Astrocyte of the spinal cord (primary cell): ENCODE data around the gene HAGH.

Source experiments
- DNase-seq: peaks from one replicate; pipeline ENCODE4 v3.0.0; 2011; ENCODE audit warnings: low read depth, low spot score
- H3K4me3 ChIP-seq: 2 replicates; pipeline ENCODE4 v1.5.1; 2011; ENCODE audit warnings: low read depth, mild to moderate bottlenecking, low read length, moderate library complexity
- in situ Hi-C: cut with HindIII; loops from 2 replicates; pipeline ENCODE4 v1.10.0; 2017; ENCODE audit warnings: low sequenced_read_pairs
- TF ChIP-seq, protein P1 (sequence below): IDR thresholded peaks from 2 replicates; pipeline ENCODE4 v1.5.1; 2012; ENCODE audit warnings: low read depth, mild to moderate bottlenecking, low read length, inconsistent platforms

HAGH gene

DNA sequence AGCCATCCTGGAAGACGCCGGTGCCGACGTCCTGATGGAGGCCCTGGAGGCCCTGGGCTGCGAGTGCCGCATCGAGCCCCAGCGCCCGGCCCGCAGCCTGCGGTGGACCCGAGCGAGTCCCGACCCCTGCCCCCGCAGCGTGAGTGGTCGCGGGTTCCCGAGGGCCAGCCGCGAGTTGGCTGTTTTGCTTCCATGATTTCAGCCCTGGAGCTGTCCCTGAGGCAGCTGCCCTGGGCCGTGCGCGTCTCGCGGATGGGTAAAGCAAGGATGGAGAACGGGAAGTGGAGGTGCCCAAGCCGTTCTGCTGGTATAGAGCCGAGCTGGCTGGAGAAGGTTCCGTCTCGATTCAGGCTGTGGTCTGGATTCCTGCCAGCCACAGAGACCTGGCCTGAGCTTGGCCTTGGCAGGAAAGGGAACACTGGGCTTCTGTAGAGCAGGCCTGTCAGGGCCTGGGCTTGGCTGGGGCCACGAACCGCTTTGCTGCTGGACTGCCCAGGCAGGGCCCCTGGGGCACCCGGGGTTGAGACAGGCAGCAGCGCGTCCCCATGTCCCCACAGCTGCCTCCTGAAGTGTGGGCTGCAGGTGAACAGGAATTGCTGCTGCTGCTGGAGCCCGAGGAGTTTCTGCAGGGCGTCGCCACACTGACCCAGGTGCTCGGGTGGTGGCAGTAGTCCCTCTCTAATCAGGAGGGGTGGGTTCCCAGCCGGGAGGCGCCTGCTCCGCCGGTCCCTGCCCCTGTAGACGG is 52.8 kb downstream of the HAGH start:
- DNase-seq = peak; percentile 41
- peak overlapping the region; percentile 72 for H3K4me3 ChIP-seq
- in situ Hi-C loops = no loop called here
- TF ChIP-seq, protein P1, sequence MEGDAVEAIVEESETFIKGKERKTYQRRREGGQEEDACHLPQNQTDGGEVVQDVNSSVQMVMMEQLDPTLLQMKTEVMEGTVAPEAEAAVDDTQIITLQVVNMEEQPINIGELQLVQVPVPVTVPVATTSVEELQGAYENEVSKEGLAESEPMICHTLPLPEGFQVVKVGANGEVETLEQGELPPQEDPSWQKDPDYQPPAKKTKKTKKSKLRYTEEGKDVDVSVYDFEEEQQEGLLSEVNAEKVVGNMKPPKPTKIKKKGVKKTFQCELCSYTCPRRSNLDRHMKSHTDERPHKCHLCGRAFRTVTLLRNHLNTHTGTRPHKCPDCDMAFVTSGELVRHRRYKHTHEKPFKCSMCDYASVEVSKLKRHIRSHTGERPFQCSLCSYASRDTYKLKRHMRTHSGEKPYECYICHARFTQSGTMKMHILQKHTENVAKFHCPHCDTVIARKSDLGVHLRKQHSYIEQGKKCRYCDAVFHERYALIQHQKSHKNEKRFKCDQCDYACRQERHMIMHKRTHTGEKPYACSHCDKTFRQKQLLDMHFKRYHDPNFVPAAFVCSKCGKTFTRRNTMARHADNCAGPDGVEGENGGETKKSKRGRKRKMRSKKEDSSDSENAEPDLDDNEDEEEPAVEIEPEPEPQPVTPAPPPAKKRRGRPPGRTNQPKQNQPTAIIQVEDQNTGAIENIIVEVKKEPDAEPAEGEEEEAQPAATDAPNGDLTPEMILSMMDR = no peak

DNA sequence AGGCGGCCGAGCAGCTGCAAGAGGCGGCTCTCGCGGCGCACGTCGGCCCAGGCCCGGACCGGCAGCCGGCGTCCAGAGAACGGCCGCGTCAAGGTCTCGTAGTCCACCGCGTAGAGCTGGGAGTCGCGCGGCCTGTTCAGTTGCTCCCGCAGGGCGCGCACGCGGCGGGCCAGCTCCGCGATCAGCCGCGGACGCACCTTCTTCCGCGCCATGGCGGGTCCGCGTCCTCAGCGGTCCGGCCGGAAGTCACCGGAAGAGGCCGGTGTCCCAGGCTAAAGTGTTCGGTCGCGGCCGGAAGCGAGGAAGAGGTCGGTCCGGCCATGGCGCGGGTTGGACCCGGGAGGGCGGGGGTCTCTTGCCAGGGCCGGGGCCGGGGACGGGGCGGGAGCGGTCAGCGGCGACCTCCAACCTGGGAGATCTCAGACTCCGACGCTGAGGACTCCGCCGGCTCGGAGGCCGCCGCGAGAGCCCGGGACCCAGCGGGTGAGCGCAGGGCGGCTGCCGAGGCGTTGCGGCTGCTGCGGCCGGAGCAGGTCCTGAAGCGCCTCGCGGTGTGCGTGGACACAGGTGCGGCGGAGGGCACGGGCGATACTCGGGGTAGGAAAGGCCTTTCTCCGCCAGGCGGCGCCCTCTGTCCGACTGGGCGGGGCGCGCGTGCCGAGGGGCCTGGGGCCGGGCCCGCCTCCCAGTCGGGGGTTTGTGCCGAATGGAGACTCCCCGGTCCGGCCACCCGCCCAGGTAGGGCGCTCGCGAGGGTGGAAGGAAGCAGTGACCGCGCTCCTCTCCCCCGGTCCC is 53.5 kb downstream of the HAGH start, which contains the start of gene MRPS34:
TSS of gene MRPS34 (minus strand) at position 227 of the 795 bp plus-strand sequence. CDS start at position 212, 15 bp downstream.
- in situ Hi-C loops = no loop called here
- TF ChIP-seq, protein P1 = peak; percentile 70
- H3K4me3 ChIP-seq = peak within 1 kb of the TSS; percentile 72
- DNase-seq = peak; percentile 84

DNA sequence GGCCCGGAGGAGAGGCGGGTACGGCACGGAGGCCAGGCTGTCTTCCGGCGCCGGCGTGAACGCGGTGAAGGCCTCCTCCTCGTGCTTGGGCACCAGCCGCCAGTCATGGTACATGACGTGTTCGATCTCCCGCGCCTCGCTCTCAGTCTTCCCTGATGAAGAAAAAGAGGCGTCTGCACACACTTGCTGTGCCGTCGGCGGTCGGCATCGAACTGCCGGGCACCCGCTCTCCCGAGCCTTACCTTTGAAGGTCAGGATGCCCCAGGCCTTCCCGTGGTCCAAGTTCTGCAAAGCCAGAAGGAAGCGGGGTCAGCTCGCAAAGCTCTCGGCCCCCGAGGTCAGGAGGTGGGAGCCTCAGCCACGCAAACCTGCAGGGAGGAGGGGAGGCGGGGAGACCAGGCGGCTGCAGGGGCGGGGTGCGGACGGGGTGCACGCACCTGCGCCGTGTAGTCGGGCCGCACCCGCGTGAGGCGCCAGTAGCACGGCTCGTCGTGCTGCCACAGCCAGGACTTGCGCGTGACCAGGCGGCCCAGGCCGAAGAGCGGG is 54.2 kb downstream of the HAGH start, which contains the start of gene EME2:
TSS of gene EME2 (plus strand) at position 449 of the 546 bp plus-strand sequence. CDS start 418 bp downstream, outside the sequence.
- peak within 1 kb of the TSS; percentile 72 for H3K4me3 ChIP-seq
- TF ChIP-seq, protein P1 = no peak
- no peak for DNase-seq
- in situ Hi-C loops = no loop called here

DNA sequence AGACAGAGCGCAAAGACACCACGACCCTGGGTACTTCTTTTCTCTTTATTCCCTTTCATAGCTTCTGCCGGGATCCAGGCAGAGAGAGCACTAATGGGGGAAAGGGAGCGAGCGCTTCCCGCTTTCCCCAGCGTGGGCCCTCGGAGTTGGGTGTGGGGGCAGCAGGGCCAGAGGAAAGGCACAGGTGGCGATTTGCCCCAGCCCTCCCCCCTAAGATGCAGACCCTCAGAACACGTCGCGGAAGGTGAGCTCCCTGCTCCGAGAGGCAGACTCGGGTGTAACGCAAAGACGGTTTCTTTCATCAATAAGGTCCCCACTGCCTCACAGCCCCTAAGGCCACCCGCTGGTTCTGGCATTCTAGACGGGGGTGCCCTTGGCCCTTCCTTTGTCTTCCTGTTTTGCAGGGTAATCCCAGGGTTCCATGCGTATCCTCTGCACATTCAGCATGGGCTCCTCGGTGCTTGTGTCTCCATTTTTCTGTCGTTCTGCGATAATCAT is 54.7 kb downstream of the HAGH start:
- peak overlapping the region; percentile 72 for H3K4me3 ChIP-seq
- no peak for DNase-seq
- in situ Hi-C loops = no loop called here
- TF ChIP-seq, protein P1 = no peak

DNA sequence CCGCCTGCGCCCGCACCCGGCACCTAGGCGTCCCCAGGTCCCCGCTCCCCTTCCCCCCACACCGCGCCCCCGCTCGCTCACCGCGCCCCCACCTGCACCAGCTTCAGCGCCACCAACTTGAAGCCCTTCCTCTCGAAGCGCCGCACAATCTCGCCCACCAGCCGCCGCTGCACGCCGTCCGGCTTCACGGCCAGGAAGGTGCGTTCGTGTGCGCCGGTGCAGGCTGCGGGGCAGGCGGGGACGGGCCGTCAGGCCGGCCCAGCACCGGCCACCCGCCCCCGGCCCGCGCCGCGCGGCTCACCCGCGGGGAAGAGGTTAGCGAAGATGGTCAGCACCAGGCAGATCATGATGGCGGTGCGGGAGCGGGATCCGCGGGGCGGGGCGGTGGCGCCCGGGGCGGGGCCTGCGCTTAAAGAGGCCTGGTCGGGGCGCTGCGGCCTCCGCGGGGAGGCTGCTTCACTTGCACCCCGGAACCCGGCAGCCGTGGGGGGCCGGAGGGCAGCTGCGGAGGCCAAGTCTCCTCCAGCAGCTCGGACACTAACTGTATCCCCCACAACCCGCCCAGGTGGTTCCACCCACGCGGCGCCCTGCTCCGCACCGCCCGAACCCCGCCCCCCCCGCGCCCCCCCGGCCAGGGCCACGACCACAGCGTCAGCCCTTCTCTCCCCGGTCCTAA is 55.3 kb downstream of the HAGH start, which contains the start of gene NME3:
TSS of gene NME3 (minus strand) at position 356 of the 676 bp plus-strand sequence. CDS start at position 347, 9 bp downstream.
- DNase-seq = peak; percentile 69
- TF ChIP-seq, protein P1 = no peak
- H3K4me3 ChIP-seq = peak within 1 kb of the TSS; percentile 72
- in situ Hi-C loops = no loop called here
